GM19043 (cell line): ENCODE results near the gene CCDC141.

Experiments used
- ATAC-seq: cut with Tn5 transposase; IDR thresholded peaks from one replicate; pipeline ENCODE4 v1.9.1; 2021; ENCODE audit warnings: low read depth; ENCODE audit not compliant: unreplicated experiment

CCDC141 gene

GRCh38 chr2:178796079-178796677 is 253.8 kb downstream of the CCDC141 start:
- ATAC-seq = no peak

DNA sequence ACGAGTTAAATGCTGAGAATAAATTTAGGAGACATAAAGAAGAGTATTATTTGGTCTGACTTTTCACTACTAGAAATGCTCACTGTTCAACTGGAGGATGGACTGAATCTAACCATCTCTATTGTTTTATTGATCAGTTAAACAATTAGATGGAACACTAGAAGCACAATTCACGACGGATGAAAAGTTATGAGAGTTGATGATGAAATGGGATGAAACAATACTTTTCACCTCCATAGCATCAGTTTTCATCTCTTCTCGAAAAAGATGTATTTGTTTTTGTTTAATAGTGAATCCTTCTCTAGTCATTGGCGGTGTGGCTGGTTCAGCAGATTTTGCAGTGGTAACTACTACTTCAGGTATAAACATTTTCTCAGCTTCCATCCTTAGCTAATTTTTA is 262.0 kb downstream of the CCDC141 start:
- ATAC-seq = no peak

DNA sequence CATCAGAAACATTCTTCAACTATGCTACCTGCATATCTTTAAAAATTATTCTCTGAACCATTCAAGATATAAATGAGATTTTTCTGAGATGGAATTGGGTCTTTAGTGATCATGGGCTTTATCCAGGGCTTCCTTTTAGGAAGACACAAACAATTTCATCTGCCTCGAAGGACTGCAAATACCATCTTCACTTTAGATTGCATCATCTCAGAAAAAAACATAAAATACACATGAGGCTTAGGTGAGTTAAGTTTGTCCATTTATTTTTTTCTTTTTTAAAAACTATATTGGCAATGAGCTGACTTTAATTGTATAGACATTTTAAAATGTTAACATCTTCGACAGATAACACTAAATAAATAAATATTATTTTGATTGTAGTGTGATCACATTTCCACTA is 262.8 kb downstream of the CCDC141 start:
- no peak for ATAC-seq

DNA sequence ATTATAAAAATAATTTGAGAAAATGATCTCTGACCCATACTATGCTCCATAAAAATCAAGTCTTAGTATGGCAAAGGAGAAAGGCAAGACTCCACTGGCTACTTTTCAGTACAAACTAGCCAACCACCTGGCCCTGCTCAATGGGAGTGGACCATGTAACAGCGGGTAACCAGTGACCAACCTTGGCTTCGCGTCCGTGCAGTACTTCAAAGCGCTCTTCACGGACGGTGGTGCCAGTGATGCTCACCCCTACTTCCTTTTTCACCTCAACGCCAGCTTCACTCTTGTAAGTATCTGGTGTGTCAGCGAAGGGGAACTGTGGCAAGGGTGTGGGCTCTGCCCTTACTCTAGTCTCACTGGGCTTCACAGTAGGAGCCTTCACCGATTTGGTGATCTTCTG is 266.0 kb downstream of the CCDC141 start:
- ATAC-seq = no peak

DNA sequence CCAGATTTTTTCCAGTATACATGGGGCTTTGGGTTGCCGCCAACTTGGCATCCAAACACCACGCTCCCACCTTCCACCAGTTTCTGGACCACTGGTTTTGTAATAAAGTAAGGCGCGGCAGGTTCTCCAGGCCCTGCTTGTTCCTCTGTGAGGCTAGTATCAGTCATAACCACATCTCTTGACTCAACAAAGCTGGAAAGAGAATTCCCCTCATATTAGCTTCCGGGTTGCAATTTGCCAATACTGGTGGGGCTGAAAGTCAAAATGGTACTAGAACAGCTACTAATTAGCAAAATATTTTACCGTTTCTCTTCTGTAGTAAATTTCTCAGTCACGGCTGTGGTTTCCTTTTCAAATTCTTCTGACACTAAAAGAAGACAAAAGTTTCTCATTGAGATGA is 267.7 kb downstream of the CCDC141 start:
- ATAC-seq = no peak
